Bone marrow (tissue), 2 donors: ENCODE data around the gene TUBAL3.

Experiments used
- DNase-seq, 2 donors: peaks; one replicate each; lab custom pipeline; 2025; lab: John Stamatoyannopoulos, UW

Gene TUBAL3

DNA sequence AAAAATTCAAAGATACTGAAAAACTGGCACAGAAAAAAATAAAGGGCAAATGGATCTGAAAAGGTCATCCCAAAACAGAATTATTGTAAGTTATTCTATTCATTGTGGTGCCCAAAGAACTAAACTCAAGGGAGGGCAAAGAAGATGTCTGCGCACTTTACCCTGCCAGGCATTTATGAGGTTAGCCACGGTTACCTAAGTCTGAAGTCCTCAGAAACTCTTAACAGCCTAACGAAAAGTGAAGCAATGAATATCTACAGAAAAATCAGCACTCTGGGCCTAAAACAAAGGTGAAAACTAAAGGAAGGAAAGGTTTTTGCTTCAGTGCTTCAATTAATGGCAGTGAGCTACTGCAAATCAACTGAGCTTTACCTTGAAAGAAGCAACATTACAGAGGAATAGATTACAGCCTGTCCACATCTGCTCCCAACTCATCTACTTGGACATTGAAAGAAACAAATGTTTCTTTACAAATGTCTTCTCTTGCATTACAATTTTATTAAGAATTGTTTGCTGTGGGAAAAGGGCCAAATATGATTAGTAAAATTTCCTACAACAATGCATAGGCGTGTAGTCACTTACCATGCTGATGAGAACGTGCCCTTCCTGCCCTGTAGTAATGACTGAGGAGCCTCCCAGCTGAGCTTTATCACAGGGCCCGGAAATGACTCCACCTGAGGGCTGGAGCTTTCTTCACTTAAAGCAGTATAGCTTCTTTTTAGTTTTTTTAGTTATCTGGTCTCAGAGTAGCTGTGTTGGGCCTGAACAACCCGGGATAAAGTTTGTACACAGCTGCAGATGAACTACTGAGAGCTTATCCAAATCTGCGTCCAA, at the start of gene TUBAL3:
TUBAL3 (minus strand) TSS at position 621 of the 834 bp plus-strand sequence; CDS start at position 585, 36 bp downstream.
- DNase-seq, result no peak

GRCh38 chr10:5453749-5454489, 49.3 kb upstream of the TUBAL3 start:
- DNase-seq, result no peak

- no peak for DNase-seq
Measured at GRCh38 chr10:5450605-5451384, 46.2 kb upstream of the TUBAL3 start.

- DNase-seq, result peak in 1 of 2 donors; percentile 15
Measured at GRCh38 chr10:5449823-5450222, 45.2 kb upstream of the TUBAL3 start.

DNA sequence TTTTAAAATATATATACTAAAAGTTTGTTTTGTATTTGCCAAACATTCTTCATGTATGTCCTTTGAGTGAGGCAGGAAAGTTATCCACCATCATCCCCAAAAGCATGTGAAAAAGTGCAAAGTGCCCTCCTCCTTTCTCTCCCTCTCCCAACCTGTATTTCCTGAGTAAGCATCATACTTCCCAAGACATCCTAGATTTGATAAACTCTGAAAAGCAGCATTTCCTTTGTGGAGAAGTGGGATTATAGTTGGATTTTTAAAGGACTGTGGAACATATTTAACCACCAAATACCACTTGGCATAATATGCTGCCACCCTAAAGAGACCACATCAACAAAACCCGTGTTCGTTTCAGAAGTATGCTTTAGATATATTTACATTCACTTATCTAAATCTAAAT, 44.6 kb upstream of the TUBAL3 start:
- no peak for DNase-seq

DNA sequence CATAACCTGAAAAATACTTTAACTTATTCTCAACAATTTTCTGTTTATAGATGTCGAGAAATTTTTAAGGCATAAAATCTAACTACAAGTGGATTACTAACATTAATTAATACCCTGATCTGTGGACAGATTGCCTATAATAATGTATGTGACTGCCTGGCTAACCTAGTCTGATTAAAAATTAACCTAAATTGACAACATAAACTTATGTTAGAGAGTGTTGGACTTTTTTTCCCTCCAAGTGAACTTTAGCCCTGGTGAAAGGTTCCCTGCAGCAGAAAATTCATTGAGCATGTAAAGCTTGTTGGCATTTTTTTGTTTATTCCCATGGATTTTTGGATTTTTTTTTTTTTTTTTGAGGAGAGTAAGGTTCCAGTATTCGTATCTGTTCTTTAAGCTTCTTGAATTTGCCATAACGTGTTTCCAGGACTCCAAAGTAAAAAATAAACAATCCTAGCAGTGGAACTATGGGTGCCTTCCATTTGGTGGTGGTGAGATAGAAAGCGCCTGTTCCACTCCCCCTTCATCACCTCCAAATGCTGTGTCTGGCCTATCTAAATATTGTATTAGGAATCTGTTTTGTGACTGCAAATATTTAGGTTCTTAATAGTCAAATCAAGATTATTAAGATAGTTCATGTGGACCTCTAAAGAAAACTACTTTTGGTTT, 43.8 kb upstream of the TUBAL3 start:
- no peak for DNase-seq

GRCh38 chr10:5447611-5448071, 43.0 kb upstream of the TUBAL3 start:
- no peak for DNase-seq

DNA sequence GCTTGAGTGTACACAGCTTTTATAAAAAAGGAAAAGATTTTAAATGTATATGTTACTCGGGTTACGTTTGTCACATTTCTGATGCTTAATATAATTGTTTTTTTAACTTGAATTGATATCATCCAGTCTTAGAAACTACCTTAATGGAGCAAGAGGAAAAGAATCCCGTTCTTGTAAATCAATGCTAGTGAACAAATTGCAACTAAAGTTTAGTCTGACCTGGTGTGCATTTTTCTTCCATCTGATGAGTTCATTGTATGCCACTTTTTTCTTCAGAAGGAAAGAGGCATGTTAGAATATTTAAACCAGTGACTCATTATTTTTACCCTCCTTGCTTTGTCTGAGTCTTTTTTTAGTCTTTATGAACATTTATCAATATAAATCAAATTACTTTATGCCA, 42.4 kb upstream of the TUBAL3 start:
- DNase-seq, result no peak

GRCh38 chr10:5446390-5446926, 41.8 kb upstream of the TUBAL3 start:
- peak in 1 of 2 donors; percentile 47 for DNase-seq

DNA sequence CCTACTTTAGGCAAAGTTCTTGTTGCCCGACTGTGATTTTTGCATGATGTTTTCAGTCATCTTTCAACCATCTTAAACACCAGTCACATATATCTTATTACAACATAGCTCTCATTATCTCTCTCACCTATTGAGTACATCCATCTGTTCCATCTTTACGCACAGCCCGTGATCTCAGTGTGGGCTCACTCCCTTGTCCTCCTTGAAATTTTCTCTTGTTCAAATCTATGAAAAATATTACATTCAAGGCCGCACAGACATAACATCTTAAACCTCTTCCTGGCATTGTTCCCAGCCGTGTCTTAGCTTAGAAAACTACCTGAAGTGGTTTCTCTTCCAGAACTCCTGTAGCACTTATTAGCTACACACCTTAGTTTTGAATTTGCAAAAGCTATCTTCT, 40.4 kb upstream of the TUBAL3 start:
- DNase-seq, result no peak

DNA sequence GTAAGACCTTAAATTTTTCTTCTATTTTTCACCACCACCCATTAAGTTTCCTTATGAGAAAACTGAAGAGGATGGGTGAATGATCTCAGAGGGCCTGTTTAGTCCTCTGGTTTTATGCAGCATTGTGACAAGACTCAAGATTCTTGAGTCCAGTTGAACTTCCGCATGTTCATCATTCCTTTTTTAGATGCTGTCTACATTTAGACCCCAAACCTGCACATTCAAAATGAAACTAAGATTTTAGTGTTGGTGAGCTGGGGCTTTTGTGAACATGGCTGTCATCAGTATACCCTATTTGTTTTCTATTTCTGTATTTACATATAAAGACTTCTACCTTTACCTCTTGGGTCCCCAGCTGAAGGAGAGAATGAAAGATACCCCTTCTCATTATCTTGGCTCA, 38.8 kb upstream of the TUBAL3 start:
- no peak for DNase-seq

- no peak for DNase-seq
Measured at GRCh38 chr10:5442990-5443370, 38.4 kb upstream of the TUBAL3 start.

- peak in 1 of 2 donors; percentile 39 for DNase-seq
Measured at GRCh38 chr10:5442065-5442989, 37.7 kb upstream of the TUBAL3 start.

- DNase-seq, result no peak
Measured at GRCh38 chr10:5441106-5441505, 36.5 kb upstream of the TUBAL3 start.

- DNase-seq, result no peak
Measured at GRCh38 chr10:5440206-5440605, 35.6 kb upstream of the TUBAL3 start.

DNA sequence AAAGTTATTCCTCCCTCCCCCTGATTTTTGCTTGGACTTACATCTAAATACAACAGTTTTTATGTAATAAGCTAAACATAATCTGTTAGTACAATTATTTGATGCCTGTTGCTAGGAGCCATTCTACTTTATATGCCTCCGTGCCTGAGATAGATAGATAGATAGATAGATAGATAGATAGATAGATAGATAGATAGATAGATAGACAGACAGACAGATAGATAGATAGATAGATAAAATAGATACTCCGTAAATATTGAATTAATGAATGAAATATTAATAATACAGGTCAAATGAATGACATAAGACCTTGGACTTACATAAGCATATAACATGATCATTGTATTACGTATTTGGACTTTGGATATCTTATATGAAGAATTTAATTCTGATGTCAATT, 30.7 kb upstream of the TUBAL3 start:
- DNase-seq, result no peak

DNA sequence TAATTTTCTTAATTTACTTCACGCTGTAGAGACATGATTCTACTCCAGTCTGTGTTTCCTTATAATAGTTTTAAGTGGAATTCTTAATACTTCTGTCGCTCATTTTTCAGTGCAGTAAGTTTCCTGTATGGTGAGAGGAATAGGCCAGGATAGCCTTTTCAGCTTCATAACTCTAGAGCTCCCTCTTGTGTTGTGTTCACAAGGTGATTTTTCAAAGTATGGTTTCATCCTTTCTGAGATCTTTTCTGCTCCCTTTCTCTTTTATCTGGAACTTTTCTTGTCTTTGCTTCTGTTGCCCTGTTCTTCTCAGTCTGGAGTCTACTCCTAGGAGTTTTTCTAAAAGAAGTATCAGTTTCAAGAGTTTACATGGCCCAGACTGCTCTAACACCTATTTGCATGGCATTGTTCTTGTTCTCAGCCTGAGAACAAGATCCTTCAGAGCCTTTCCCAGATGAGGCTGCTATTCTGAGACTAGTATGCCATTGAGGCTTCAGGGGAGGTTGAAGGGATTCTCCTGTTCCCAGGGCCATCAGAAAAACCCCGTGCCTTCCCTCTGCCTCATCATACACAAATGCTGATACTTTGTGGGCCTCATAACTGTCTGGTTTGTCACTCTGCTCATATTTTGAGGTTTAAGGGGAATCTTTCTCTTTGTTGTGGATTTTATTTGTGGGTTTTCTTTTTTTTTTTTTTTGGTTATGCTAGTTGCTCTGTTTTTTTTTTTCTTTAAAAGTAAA, 29.6 kb upstream of the TUBAL3 start:
- DNase-seq, result peak in 1 of 2 donors; percentile 56

DNA sequence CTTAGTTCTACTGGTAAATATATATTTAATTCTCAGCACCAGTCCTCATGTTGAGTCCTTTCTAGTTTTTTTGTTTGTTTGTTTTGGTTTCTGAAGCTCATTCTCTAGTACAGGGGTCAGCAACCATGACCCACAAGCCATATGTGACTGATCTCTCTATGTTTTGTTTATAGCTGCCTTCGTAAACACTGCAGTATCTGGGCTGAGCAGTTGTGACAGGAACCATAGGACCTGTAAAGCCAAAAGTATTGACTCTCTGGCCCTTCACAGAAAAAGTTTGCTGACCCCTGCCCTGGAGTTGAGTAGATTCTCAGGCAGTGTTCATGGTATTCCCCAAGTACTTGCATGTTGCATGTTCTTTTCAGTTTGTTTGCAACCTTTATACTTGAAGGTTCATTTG, 28.6 kb upstream of the TUBAL3 start:
- no peak for DNase-seq

GRCh38 chr10:5428133-5428532, 23.5 kb upstream of the TUBAL3 start:
- DNase-seq, result no peak

GRCh38 chr10:5424751-5425150, 20.1 kb upstream of the TUBAL3 start:
- DNase-seq, result no peak
